ENCODE data around the gene CYP19A1. TPM values are rescaled to one million over a fixed set of nuclear protein-coding genes. Genes with fewer than 3 reads are reported as not detected.

Gene CYP19A1
- total RNA-seq, 1 donor from 2014 or later: not detected

DNA sequence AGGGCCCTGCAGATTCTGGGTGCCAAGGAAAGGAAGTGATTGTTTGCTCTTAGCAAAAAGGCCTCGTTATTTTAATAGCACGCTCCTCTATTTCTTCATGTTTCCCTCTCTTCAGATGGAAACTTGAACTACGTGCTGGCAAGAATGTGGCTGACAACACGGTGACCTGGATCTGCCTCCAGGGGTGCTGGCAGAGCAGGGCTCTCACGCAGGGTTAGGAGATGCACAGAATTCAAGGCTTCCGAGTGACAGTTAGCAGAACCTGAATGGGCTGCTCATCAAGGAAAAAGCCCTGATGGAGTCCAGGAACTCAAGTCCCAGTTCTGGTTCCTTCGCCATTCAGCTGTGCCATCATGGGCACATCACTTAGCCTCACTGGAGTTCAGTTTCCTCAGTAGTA lies 22.7 kb downstream of the CYP19A1 start:
- no peak overlapping the region for H3K27ac Mint-ChIP-seq (ENCODE audit: unreplicated experiment)
- TF ChIP-seq, protein P1, sequence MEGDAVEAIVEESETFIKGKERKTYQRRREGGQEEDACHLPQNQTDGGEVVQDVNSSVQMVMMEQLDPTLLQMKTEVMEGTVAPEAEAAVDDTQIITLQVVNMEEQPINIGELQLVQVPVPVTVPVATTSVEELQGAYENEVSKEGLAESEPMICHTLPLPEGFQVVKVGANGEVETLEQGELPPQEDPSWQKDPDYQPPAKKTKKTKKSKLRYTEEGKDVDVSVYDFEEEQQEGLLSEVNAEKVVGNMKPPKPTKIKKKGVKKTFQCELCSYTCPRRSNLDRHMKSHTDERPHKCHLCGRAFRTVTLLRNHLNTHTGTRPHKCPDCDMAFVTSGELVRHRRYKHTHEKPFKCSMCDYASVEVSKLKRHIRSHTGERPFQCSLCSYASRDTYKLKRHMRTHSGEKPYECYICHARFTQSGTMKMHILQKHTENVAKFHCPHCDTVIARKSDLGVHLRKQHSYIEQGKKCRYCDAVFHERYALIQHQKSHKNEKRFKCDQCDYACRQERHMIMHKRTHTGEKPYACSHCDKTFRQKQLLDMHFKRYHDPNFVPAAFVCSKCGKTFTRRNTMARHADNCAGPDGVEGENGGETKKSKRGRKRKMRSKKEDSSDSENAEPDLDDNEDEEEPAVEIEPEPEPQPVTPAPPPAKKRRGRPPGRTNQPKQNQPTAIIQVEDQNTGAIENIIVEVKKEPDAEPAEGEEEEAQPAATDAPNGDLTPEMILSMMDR (IDR thresholded peaks at IDR 0.05; ENCODE audit: unreplicated experiment): no peak
- no peak overlapping the region for H3K4me3 Mint-ChIP-seq (ENCODE audit: unreplicated experiment)
- no peak for DNase-seq (ENCODE audit: low spot score)
- no peaks in the 10 kb centered on the region for H3K9me3 Mint-ChIP-seq (ENCODE audit: unreplicated experiment)
- H3K36me3 Mint-ChIP-seq (ENCODE audit: low read depth, unreplicated experiment): no peaks in the 10 kb centered on the region
- H3K4me1 Mint-ChIP-seq (ENCODE audit: unreplicated experiment): no peaks in the 10 kb centered on the region
- H3K27me3 Mint-ChIP-seq (ENCODE audit: unreplicated experiment): no peaks in the 10 kb centered on the region

DNA sequence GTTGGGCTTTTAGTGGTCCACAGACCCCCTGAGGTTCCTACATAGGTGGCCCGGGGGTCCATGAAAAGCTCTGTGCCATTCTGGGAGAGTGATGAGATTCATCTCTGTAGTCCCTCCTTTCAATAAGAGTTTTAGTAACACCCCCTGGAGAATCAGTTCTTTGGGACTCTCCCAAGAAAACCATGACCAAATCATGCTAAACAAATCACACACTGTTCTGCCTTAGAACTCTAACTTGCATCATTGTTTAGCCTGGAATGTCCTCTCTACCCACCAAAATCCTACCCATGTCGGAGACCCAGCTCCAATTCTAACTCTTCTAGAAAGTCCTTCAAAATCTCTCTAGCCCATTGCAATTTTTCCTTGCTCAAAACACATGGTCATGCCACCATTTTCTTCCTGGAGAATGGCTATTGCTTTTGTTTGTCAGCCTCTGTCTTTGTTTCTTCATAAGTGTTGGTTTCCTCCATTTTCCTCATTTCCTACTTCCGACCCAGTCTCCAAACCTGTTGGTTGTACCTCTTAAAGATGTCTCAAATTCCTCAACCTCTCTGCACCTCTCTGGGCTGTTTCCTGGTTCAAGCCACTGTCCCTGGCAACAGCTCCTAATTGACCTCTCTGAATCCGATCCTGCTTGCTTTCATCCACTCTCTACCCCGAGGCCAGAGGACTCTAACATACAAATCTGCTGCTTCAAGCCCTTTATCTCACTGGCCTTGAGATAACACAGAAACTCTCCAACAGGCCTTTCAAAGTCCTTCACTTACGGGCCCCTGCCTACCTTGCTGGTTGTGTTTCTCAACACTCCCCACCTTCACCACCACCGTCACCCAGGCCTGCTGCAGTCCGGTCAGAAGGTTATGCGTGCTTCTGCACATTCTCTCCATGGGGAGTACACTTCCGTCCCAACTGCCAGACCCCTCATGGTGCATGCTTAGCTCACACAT lies 23.7 kb downstream of the CYP19A1 start:
- no peak overlapping the region for H3K27ac Mint-ChIP-seq (ENCODE audit: unreplicated experiment)
- H3K36me3 Mint-ChIP-seq (ENCODE audit: low read depth, unreplicated experiment): no peaks in the 10 kb centered on the region
- no peak for DNase-seq (ENCODE audit: low spot score)
- no peaks in the 10 kb centered on the region for H3K27me3 Mint-ChIP-seq (ENCODE audit: unreplicated experiment)
- no peaks in the 10 kb centered on the region for H3K4me1 Mint-ChIP-seq (ENCODE audit: unreplicated experiment)
- TF ChIP-seq, protein P1 (IDR thresholded peaks at IDR 0.05; ENCODE audit: unreplicated experiment): no peak
- H3K4me3 Mint-ChIP-seq (ENCODE audit: unreplicated experiment): no peak overlapping the region
- no peaks in the 10 kb centered on the region for H3K9me3 Mint-ChIP-seq (ENCODE audit: unreplicated experiment)

DNA sequence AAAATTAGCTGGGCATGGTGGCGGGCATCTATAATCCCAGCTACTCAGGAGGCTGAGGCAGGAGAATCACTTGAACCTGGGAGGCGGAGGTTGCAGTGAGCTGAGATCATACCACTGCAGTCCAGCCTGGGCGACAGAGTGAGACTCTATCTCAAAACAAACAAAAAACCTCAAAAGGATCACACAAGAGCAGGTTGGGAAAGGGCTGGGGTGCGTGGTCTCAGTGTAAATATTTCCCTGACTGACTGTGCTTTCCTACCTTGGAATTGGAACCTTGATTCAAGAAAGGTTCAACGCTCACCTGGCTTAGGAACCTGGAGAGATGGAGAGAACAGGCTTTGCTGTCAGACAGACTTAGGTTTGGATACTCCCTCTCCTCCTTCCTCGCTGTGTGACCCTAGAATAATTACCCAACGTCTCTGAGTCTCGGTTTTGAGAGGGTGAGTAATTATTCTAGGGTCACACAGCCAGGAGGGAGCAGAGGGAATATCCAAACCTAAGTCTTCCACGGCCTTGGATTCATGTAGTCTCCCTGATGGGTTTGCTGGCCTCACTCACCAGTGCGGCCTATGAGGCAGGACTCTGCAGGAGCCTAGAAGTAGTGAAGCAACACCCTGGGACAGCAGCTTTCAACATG lies 24.6 kb downstream of the CYP19A1 start:
- no peak for DNase-seq (ENCODE audit: low spot score)
- Mint-ChIP-seq H3K9me3 (ENCODE audit: unreplicated experiment) (no peaks in the 10 kb centered on the region), H3K4me1 (ENCODE audit: unreplicated experiment) (no peaks in the 10 kb centered on the region), H3K4me3 (ENCODE audit: unreplicated experiment) (no peak overlapping the region), H3K36me3 (ENCODE audit: low read depth, unreplicated experiment) (no peaks in the 10 kb centered on the region), H3K27me3 (ENCODE audit: unreplicated experiment) (no peaks in the 10 kb centered on the region), H3K27ac (ENCODE audit: unreplicated experiment) (no peak overlapping the region)
- TF ChIP-seq, protein P1 (IDR thresholded peaks at IDR 0.05; ENCODE audit: unreplicated experiment): no peak

DNA sequence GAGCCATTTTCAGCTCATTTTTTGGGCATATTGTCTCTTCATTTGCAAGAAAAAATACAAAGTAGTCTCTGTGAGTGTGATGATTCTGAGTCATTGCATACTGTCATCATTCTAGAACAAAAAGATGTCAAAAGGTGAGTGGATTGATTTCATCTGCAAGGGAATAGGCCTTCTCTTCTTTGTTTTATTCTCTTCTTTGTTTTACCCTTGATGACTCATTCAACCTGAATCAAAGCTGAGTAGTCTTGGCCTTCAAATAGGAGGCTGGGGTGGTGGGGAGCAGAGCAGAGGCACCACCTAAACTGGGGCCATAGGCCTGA lies 25.4 kb downstream of the CYP19A1 start:
- H3K27me3 Mint-ChIP-seq (ENCODE audit: unreplicated experiment): no peaks in the 10 kb centered on the region
- no peak for DNase-seq (ENCODE audit: low spot score)

More for the DNA sequence above, 25.4 kb downstream of the CYP19A1 start:
- TF ChIP-seq, protein P1 (IDR thresholded peaks at IDR 0.05; ENCODE audit: unreplicated experiment): no peak
- H3K27ac Mint-ChIP-seq (ENCODE audit: unreplicated experiment): no peak overlapping the region
- no peaks in the 10 kb centered on the region for H3K36me3 Mint-ChIP-seq (ENCODE audit: low read depth, unreplicated experiment)
- H3K4me1 Mint-ChIP-seq (ENCODE audit: unreplicated experiment): no peaks in the 10 kb centered on the region
- H3K4me3 Mint-ChIP-seq (ENCODE audit: unreplicated experiment): no peak overlapping the region
- H3K9me3 Mint-ChIP-seq (ENCODE audit: unreplicated experiment): no peaks in the 10 kb centered on the region
